K562 (cell line): ENCODE data around the gene HOXA5. TPM values are rescaled to one million over a fixed set of nuclear protein-coding genes. Genes with fewer than 3 reads are reported as not detected.

Source experiments
- CAMTA2 ChIP-seq: fragments of 250-450 bp; sonication (Bioruptor Pico); conservative IDR thresholded peaks from 2 replicates; pipeline ENCODE4 v1.5.1; 2022
- ILF3 ChIP-seq: fragments of 450-650 bp; IDR thresholded peaks from 2 replicates; pipeline ENCODE4 v1.6.1; 2018; ENCODE audit warnings: antibody characterized with exemption, mild to moderate bottlenecking, moderate library complexity, borderline replicate concordance
- JUND ChIP-seq, 2 experiments: IDR thresholded peaks; 2 replicates in 1 of 2; 3 replicates in 1 of 2; pipeline ENCODE4 v1.6.1; 2011; ENCODE audit warnings: borderline replicate concordance in 2 of 2, low read depth in 2 of 2, low read length in 2 of 2, improper control_type of control experiment in 1 of 2, missing biosample characterization in 1 of 2, missing genetic modification characterization in 1 of 2, missing genetic modification reagents in 1 of 2
- NFE2 ChIP-seq: IDR thresholded peaks from 2 replicates; pipeline ENCODE4 v1.6.1; 2014; ENCODE audit warnings: antibody characterized with exemption, low read depth
- polyA plus RNA-seq, 8 experiments: library from polyadenylated mRNA; depleted of rRNA in 4 of 8; stranded (reverse) in 5 of 8; unstranded in 3 of 8; fragments of >200 nt; fragmentation: Nextera tagmentation in 2 of 8; fragmentation: Illumina TruSeq in 1 of 8; extraction: Ambion mirVana in 2 of 8; extraction: Trizol in 1 of 8; gene quantifications; 2 replicates each; pipeline versions ENCODE4 v1.2.1 to v1.2.3, GENCODE V29; 2011 to 2014; ENCODE audit warnings: inconsistent platforms in 1 of 8, missing spikeins in 1 of 8
- total RNA-seq, 7 experiments: library from RNA; depleted of rRNA in 6 of 7; stranded (reverse); fragments of >200 nt in 6 of 7; fragmentation: Illumina TruSeq in 2 of 7; extraction: Trizol in 2 of 7; gene quantifications; 2 replicates each; pipeline versions ENCODE4 v1.2.1 to v1.2.3, GENCODE V29; 2011 to 2021; ENCODE audit warnings: low replicate concordance in 1 of 7
- TF ChIP-seq, protein P1 (sequence below), 2 experiments: fragments of 450-650 bp in 1 of 2; sonication (generic) in 1 of 2; formaldehyde crosslinking in 1 of 2; IDR thresholded peaks; 2 replicates each; pipeline versions ENCODE4 v1.7.1 to v1.9.0; 2016 to 2022; ENCODE audit warnings: inconsistent platforms in 1 of 2, mild to moderate bottlenecking in 1 of 2, missing genetic modification reagents in 1 of 2
- TF ChIP-seq, protein P2 (sequence below), 2 experiments: fragments of 450-650 bp; IDR thresholded peaks; 2 replicates each; pipeline ENCODE4 v1.6.1; 2018; ENCODE audit warnings: mild to moderate bottlenecking in 2 of 2, low read depth in 1 of 2; ENCODE audit not compliant: partially characterized antibody in 2 of 2

HOXA5 gene
- total and polyA plus RNA-seq, 9 of the 15 experiments (the other 6 are each of a cell fraction or from before 2014, with no cell fraction given): 0.13 TPM; not detected in 8

DNA sequence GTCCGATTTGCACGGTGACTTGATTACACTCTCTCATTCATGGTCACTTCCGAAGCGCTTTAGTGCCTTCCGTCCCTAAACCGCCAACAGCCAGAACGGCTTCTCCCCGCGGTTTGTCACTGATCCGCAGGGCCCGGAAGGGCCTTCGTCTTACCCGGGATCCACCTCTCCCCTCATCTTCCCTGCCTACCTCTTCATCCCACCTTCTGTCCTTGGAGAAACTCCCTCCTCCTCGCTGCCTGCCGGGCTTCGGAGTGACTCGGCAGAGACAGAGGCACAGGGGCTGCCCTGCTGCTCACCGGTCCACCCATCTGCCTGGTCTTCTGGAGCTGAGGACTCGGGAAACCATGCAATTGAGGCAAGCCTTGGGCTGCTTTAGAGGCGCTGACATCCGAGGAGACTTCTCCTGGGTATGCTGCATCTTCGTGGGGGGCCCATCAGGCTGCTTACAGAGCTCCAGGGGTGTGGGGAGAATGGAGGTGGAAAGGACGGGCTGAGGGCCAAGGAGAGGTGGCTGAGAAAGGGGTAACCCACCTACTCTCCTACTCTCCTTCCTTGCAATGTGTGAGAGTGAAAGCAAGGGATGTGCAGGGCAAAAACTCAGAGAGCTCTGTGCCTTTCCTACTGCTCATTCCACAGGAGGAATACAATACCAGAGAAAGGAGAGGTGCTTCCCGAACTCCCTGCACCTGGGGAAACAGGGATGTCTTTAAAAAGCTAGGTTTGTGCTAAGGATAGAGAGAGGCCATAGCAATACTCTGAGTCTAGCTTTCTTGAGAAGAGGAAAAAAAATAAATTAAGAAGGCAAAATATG lies 42.6 kb upstream of the HOXA5 start (continued):
- TF ChIP-seq, protein P1, sequence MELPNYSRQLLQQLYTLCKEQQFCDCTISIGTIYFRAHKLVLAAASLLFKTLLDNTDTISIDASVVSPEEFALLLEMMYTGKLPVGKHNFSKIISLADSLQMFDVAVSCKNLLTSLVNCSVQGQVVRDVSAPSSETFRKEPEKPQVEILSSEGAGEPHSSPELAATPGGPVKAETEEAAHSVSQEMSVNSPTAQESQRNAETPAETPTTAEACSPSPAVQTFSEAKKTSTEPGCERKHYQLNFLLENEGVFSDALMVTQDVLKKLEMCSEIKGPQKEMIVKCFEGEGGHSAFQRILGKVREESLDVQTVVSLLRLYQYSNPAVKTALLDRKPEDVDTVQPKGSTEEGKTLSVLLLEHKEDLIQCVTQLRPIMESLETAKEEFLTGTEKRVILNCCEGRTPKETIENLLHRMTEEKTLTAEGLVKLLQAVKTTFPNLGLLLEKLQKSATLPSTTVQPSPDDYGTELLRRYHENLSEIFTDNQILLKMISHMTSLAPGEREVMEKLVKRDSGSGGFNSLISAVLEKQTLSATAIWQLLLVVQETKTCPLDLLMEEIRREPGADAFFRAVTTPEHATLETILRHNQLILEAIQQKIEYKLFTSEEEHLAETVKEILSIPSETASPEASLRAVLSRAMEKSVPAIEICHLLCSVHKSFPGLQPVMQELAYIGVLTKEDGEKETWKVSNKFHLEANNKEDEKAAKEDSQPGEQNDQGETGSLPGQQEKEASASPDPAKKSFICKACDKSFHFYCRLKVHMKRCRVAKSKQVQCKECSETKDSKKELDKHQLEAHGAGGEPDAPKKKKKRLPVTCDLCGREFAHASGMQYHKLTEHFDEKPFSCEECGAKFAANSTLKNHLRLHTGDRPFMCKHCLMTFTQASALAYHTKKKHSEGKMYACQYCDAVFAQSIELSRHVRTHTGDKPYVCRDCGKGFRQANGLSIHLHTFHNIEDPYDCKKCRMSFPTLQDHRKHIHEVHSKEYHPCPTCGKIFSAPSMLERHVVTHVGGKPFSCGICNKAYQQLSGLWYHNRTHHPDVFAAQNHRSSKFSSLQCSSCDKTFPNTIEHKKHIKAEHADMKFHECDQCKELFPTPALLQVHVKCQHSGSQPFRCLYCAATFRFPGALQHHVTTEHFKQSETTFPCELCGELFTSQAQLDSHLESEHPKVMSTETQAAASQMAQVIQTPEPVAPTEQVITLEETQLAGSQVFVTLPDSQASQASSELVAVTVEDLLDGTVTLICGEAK (IDR thresholded peaks at IDR 0.05): no peak
- TF ChIP-seq, protein P1 (CRISPR knock-in tag; IDR thresholded peaks at IDR 0.05): no peak
- TF ChIP-seq, protein P2, sequence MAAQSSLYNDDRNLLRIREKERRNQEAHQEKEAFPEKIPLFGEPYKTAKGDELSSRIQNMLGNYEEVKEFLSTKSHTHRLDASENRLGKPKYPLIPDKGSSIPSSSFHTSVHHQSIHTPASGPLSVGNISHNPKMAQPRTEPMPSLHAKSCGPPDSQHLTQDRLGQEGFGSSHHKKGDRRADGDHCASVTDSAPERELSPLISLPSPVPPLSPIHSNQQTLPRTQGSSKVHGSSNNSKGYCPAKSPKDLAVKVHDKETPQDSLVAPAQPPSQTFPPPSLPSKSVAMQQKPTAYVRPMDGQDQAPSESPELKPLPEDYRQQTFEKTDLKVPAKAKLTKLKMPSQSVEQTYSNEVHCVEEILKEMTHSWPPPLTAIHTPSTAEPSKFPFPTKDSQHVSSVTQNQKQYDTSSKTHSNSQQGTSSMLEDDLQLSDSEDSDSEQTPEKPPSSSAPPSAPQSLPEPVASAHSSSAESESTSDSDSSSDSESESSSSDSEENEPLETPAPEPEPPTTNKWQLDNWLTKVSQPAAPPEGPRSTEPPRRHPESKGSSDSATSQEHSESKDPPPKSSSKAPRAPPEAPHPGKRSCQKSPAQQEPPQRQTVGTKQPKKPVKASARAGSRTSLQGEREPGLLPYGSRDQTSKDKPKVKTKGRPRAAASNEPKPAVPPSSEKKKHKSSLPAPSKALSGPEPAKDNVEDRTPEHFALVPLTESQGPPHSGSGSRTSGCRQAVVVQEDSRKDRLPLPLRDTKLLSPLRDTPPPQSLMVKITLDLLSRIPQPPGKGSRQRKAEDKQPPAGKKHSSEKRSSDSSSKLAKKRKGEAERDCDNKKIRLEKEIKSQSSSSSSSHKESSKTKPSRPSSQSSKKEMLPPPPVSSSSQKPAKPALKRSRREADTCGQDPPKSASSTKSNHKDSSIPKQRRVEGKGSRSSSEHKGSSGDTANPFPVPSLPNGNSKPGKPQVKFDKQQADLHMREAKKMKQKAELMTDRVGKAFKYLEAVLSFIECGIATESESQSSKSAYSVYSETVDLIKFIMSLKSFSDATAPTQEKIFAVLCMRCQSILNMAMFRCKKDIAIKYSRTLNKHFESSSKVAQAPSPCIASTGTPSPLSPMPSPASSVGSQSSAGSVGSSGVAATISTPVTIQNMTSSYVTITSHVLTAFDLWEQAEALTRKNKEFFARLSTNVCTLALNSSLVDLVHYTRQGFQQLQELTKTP (IDR thresholded peaks at IDR 0.05; ENCODE audit: low read depth in 1 of 2, partially characterized antibody in 2 of 2): no peak
- TF ChIP-seq JUND (IDR thresholded peaks at IDR 0.05; ENCODE audit: borderline replicate concordance, low read depth, low read length): no peak
- TF ChIP-seq JUND (tag; IDR thresholded peaks at IDR 0.05; ENCODE audit: borderline replicate concordance, low read depth, low read length): no peak
- TF ChIP-seq ILF3: no peak
- TF ChIP-seq CAMTA2: no peak
- TF ChIP-seq NFE2: no peak
